ENCODE measurements around the gene RANBP1.
A peak's percentile ranks its signal among the peaks of the same experiment; 100 is the strongest.

DNA sequence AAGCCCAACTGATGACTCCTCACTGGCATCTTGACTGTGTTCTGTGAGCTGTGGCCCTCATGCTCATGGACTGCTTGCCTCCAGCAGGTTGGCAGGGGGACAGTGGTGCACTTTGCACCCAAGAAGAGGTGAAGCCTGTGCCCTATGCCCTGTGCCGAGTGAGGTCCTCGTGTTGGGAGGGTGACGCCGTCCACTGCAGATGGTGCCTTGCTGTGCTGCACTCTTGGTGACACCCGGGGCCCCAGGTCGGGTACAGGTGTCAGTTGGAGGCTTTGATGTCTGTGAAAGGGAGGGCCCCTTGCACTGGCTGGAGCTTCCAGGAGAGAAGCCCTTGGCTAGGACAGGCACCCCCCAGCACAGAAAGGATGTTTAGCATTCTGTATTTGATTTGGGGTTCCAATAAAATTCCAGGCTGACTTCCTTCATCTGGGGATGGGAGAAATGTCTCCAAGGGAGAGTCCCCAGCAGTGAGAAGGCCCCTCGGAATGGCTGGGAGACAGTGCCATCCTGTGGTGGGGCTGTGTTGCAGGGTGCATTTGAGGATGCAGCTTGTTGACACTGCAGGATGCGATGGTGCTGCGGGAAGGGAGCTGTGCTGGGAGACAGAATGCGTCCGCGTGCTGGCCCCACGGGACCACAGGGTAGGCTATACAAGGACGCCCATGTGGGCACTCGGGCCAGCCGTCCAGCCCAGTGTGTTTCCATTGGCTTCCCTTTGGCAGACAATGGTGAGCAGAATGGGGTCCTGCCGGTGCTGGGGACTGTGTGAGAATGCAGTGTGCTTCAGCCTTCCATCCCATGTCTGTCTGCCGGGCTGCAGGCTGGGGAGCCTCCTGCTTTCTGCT lies 13.2 kb downstream of the RANBP1 start:
- TF ChIP-seq, protein P1, sequence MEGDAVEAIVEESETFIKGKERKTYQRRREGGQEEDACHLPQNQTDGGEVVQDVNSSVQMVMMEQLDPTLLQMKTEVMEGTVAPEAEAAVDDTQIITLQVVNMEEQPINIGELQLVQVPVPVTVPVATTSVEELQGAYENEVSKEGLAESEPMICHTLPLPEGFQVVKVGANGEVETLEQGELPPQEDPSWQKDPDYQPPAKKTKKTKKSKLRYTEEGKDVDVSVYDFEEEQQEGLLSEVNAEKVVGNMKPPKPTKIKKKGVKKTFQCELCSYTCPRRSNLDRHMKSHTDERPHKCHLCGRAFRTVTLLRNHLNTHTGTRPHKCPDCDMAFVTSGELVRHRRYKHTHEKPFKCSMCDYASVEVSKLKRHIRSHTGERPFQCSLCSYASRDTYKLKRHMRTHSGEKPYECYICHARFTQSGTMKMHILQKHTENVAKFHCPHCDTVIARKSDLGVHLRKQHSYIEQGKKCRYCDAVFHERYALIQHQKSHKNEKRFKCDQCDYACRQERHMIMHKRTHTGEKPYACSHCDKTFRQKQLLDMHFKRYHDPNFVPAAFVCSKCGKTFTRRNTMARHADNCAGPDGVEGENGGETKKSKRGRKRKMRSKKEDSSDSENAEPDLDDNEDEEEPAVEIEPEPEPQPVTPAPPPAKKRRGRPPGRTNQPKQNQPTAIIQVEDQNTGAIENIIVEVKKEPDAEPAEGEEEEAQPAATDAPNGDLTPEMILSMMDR (IDR thresholded peaks at IDR 0.05), result peak in 3 of 5 experiments; percentile 13 to 30 (median 19)
- TF ChIP-seq POLR2A (IDR thresholded peaks at IDR 0.05), result no peak
- TF ChIP-seq POLR2AphosphoS5 (IDR thresholded peaks at IDR 0.05), result no peak
- no peak for TF ChIP-seq EP300 (IDR thresholded peaks at IDR 0.05; ENCODE audit: low read depth)

Measured in transverse colon (tissue), 4 donors.